Measurements from ENCODE around the gene NASP.
A peak's percentile ranks its signal among the peaks of the same experiment; 100 is the strongest.

The NASP gene

DNA sequence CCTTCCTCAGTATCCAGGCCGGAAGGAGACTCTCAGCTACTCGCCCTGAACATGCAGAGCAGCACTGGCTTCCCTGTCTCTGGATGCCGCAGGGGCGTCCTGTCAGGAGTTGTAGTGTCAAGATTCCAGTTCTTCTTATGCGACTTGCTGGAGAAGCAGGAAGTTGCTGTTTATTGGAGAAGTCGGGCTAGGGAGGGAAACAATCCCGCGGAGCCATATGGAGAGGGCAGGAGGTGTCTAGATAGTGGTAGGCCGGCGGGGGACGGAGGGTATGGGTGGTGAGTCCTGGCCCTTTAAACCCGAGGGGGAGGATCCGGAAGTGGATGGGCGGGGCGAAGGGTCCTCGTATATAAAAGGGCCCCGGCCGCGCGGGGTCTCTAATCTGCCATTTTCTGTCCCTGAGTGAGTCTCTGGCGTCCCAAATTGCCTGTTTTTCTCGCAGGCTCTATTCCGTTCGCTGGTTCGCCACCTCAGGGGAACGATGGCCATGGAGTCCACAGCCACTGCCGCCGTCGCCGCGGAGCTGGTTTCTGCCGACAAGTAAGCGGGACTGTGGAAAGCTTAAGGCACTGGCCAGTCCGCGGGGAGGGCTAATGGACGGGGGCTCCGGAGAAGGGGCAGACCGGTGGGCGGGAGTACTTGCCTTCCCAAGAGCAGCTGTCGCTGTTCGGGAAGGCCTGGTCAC lies at the start of gene NASP:
NASP (plus strand) TSS at position 376 of the 685 bp plus-strand sequence; CDS start at position 482, 106 bp downstream.
- H3K9ac ChIP-seq (ENCODE audit: low read depth in 1 of 2, low read length in 2 of 2) = peak within 1 kb of the TSS; percentile 83 to 92
- H3K27me3 ChIP-seq (ENCODE audit: control insufficient read depth in 1 of 2, insufficient read depth in 2 of 2, low read length in 2 of 2) = no peaks in the 10 kb centered on the region

GRCh38 chr1:45535988-45536766 lies 47.7 kb upstream of the NASP start:
- no peaks in the 10 kb centered on the region for H3K27me3 ChIP-seq (ENCODE audit: control insufficient read depth in 1 of 2, insufficient read depth in 2 of 2, low read length in 2 of 2)
- no peak overlapping the region for H3K27ac ChIP-seq (ENCODE audit: low read depth, low read length)
- no peaks in the 10 kb centered on the region for H3K36me3 ChIP-seq (ENCODE audit: control insufficient read depth in 1 of 2, insufficient read depth in 2 of 2, low read length in 2 of 2)
- no peak overlapping the region for H3K4me3 ChIP-seq (ENCODE audit: low read depth in 1 of 2, low read length in 2 of 2)
- no peaks in the 10 kb centered on the region for H3K4me1 ChIP-seq (ENCODE audit: control insufficient read depth in 1 of 2, insufficient read depth in 2 of 2, low read length in 2 of 2)
- no peak overlapping the region for H3K9ac ChIP-seq (ENCODE audit: low read depth in 1 of 2, low read length in 2 of 2)
- no peaks in the 10 kb centered on the region for H3K9me3 ChIP-seq (ENCODE audit: control insufficient read depth in 1 of 2, low read length in 2 of 2)

More for the DNA sequence above, at the start of gene NASP:
- no peaks in the 10 kb centered on the region for H3K9me3 ChIP-seq (ENCODE audit: control insufficient read depth in 1 of 2, low read length in 2 of 2)
- no peaks in the 10 kb centered on the region for H3K36me3 ChIP-seq (ENCODE audit: control insufficient read depth in 1 of 2, insufficient read depth in 2 of 2, low read length in 2 of 2)
- H3K27ac ChIP-seq (ENCODE audit: low read depth, low read length) = peak within 1 kb of the TSS; percentile 90
- peak within 1 kb of the TSS; percentile 100 for H3K4me3 ChIP-seq (ENCODE audit: low read depth in 1 of 2, low read length in 2 of 2)
- peaks cover 17 to 25% of the 10 kb centered on the region in 2 donors for H3K4me1 ChIP-seq (ENCODE audit: control insufficient read depth in 1 of 2, insufficient read depth in 2 of 2, low read length in 2 of 2)

- Histone ChIP-seq H3K27ac (ENCODE audit: low read depth, low read length) (no peak overlapping the region), H3K4me1 (ENCODE audit: control insufficient read depth in 1 of 2, insufficient read depth in 2 of 2, low read length in 2 of 2) (no peaks in the 10 kb centered on the region), H3K27me3 (ENCODE audit: control insufficient read depth in 1 of 2, insufficient read depth in 2 of 2, low read length in 2 of 2) (no peaks in the 10 kb centered on the region), H3K36me3 (ENCODE audit: control insufficient read depth in 1 of 2, insufficient read depth in 2 of 2, low read length in 2 of 2) (no peaks in the 10 kb centered on the region), H3K9me3 (ENCODE audit: control insufficient read depth in 1 of 2, low read length in 2 of 2) (no peaks in the 10 kb centered on the region), H3K9ac (ENCODE audit: low read depth in 1 of 2, low read length in 2 of 2) (no peak overlapping the region), H3K4me3 (ENCODE audit: low read depth in 1 of 2, low read length in 2 of 2) (no peak overlapping the region)
These were observed 47.0 kb upstream of the NASP start for GRCh38 chr1:45536886-45537285.

- Histone ChIP-seq H3K27ac (ENCODE audit: low read depth, low read length) (no peak overlapping the region), H3K4me3 (ENCODE audit: low read depth in 1 of 2, low read length in 2 of 2) (no peak overlapping the region), H3K9ac (ENCODE audit: low read depth in 1 of 2, low read length in 2 of 2) (no peak overlapping the region), H3K36me3 (ENCODE audit: control insufficient read depth in 1 of 2, insufficient read depth in 2 of 2, low read length in 2 of 2) (no peaks in the 10 kb centered on the region), H3K4me1 (ENCODE audit: control insufficient read depth in 1 of 2, insufficient read depth in 2 of 2, low read length in 2 of 2) (peaks cover 27 to 34% of the 10 kb centered on the region in 2 donors), H3K27me3 (ENCODE audit: control insufficient read depth in 1 of 2, insufficient read depth in 2 of 2, low read length in 2 of 2) (no peaks in the 10 kb centered on the region), H3K9me3 (ENCODE audit: control insufficient read depth in 1 of 2, low read length in 2 of 2) (no peaks in the 10 kb centered on the region)
These were observed 42.6 kb upstream of the NASP start for GRCh38 chr1:45541193-45541592.

- H3K9ac ChIP-seq (ENCODE audit: low read depth in 1 of 2, low read length in 2 of 2) = no peak overlapping the region
These were observed 41.2 kb upstream of the NASP start for GRCh38 chr1:45542591-45542990.

DNA sequence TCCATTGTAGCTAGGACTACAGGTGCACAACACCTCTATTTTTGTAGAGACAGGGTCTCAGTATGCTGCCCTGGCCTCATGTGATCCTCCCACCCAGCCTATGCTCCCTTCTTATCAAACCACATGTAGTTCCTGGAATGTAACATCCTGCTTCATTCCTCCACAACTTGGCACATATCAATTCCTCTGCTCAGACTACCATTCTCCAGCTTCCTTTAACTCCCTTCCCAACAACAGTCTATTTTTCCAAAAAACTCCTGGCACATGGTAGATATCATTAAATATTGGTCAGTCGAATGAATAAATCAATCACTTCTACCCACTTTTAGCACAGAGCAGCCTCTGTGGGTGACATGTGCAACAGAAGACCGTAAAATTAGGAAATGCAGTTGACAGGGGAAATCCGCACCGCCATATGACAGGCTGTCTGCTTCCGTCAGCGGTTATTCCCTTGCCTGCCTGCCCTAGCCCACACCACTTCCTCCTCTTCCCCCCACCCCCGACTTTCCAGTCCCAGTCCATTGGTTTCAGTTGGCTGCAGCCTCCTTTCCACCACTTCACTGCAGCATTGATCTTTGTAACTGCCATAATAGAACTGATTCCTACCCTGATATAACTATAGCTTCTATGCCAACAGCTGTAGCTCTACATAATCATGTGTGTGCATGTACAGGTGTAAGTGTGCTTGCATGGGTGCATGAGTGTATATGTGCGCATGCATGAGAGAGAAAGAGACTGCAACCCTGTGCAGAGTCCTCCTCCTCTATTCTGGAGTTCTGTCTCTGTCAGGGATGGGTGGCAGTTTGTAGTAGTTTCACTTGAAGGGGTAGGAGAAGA lies 40.0 kb upstream of the NASP start:
- Histone ChIP-seq H3K36me3 (ENCODE audit: control insufficient read depth in 1 of 2, insufficient read depth in 2 of 2, low read length in 2 of 2) (no peaks in the 10 kb centered on the region), H3K9ac (ENCODE audit: low read depth in 1 of 2, low read length in 2 of 2) (peak overlapping the region; percentile 1 to 37), H3K27me3 (ENCODE audit: control insufficient read depth in 1 of 2, insufficient read depth in 2 of 2, low read length in 2 of 2) (no peaks in the 10 kb centered on the region), H3K9me3 (ENCODE audit: control insufficient read depth in 1 of 2, low read length in 2 of 2) (no peaks in the 10 kb centered on the region), H3K4me1 (ENCODE audit: control insufficient read depth in 1 of 2, insufficient read depth in 2 of 2, low read length in 2 of 2) (peaks cover 27 to 34% of the 10 kb centered on the region in 2 donors), H3K27ac (ENCODE audit: low read depth, low read length) (peak overlapping the region; percentile 80), H3K4me3 (ENCODE audit: low read depth in 1 of 2, low read length in 2 of 2) (peak overlapping the region; percentile 21 to 44)

More at GRCh38 chr1:45542591-45542990, 41.2 kb upstream of the NASP start:
- H3K27ac ChIP-seq (ENCODE audit: low read depth, low read length) = peak overlapping the region; percentile 17
- peaks cover 27 to 34% of the 10 kb centered on the region in 2 donors for H3K4me1 ChIP-seq (ENCODE audit: control insufficient read depth in 1 of 2, insufficient read depth in 2 of 2, low read length in 2 of 2)
- no peaks in the 10 kb centered on the region for H3K36me3 ChIP-seq (ENCODE audit: control insufficient read depth in 1 of 2, insufficient read depth in 2 of 2, low read length in 2 of 2)
- no peak overlapping the region for H3K4me3 ChIP-seq (ENCODE audit: low read depth in 1 of 2, low read length in 2 of 2)
- H3K27me3 ChIP-seq (ENCODE audit: control insufficient read depth in 1 of 2, insufficient read depth in 2 of 2, low read length in 2 of 2) = no peaks in the 10 kb centered on the region
- no peaks in the 10 kb centered on the region for H3K9me3 ChIP-seq (ENCODE audit: control insufficient read depth in 1 of 2, low read length in 2 of 2)

GRCh38 chr1:45544530-45544929 lies 39.3 kb upstream of the NASP start:
- no peak overlapping the region for H3K9ac ChIP-seq (ENCODE audit: low read depth in 1 of 2, low read length in 2 of 2)
- H3K4me3 ChIP-seq (ENCODE audit: low read depth in 1 of 2, low read length in 2 of 2) = no peak overlapping the region
- no peaks in the 10 kb centered on the region for H3K27me3 ChIP-seq (ENCODE audit: control insufficient read depth in 1 of 2, insufficient read depth in 2 of 2, low read length in 2 of 2)
- no peaks in the 10 kb centered on the region for H3K36me3 ChIP-seq (ENCODE audit: control insufficient read depth in 1 of 2, insufficient read depth in 2 of 2, low read length in 2 of 2)
- H3K27ac ChIP-seq (ENCODE audit: low read depth, low read length) = peak overlapping the region; percentile 35
- H3K4me1 ChIP-seq (ENCODE audit: control insufficient read depth in 1 of 2, insufficient read depth in 2 of 2, low read length in 2 of 2) = peaks cover 27 to 34% of the 10 kb centered on the region in 2 donors
- no peaks in the 10 kb centered on the region for H3K9me3 ChIP-seq (ENCODE audit: control insufficient read depth in 1 of 2, low read length in 2 of 2)

DNA sequence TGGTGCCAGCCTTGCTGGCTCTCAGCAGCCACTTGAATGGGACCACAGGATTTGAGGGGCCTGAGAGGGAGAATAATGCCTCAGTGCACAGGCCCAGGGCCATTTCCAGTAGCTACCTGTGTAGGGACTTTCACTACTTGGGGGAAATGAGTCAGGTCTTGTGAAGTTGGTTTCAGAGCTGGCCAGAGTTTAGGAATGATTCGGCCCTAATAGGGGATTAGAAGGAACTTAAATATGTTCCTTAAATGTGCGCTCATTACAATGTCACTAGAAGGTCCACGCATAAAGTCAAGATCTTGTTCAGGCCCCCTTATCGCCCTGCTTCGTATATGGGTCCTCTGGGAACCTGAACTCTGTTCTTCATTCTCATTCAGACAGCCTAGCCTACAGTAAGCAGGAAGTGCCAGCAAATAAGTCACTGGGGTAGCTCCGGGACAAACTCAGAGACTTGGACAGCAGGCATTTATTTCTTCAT lies 38.8 kb upstream of the NASP start:
- Histone ChIP-seq H3K4me1 (ENCODE audit: control insufficient read depth in 1 of 2, insufficient read depth in 2 of 2, low read length in 2 of 2) (peaks cover 27 to 34% of the 10 kb centered on the region in 2 donors), H3K27me3 (ENCODE audit: control insufficient read depth in 1 of 2, insufficient read depth in 2 of 2, low read length in 2 of 2) (no peaks in the 10 kb centered on the region), H3K9ac (ENCODE audit: low read depth in 1 of 2, low read length in 2 of 2) (peak overlapping the region in 1 of 2 donors; percentile 43), H3K27ac (ENCODE audit: low read depth, low read length) (no peak overlapping the region), H3K4me3 (ENCODE audit: low read depth in 1 of 2, low read length in 2 of 2) (no peak overlapping the region), H3K36me3 (ENCODE audit: control insufficient read depth in 1 of 2, insufficient read depth in 2 of 2, low read length in 2 of 2) (no peaks in the 10 kb centered on the region), H3K9me3 (ENCODE audit: control insufficient read depth in 1 of 2, low read length in 2 of 2) (no peaks in the 10 kb centered on the region)

- Histone ChIP-seq H3K4me3 (ENCODE audit: low read depth in 1 of 2, low read length in 2 of 2) (no peak overlapping the region), H3K36me3 (ENCODE audit: control insufficient read depth in 1 of 2, insufficient read depth in 2 of 2, low read length in 2 of 2) (no peaks in the 10 kb centered on the region), H3K9me3 (ENCODE audit: control insufficient read depth in 1 of 2, low read length in 2 of 2) (no peaks in the 10 kb centered on the region), H3K27me3 (ENCODE audit: control insufficient read depth in 1 of 2, insufficient read depth in 2 of 2, low read length in 2 of 2) (no peaks in the 10 kb centered on the region), H3K27ac (ENCODE audit: low read depth, low read length) (no peak overlapping the region), H3K4me1 (ENCODE audit: control insufficient read depth in 1 of 2, insufficient read depth in 2 of 2, low read length in 2 of 2) (peaks cover 31 to 38% of the 10 kb centered on the region in 2 donors), H3K9ac (ENCODE audit: low read depth in 1 of 2, low read length in 2 of 2) (peak overlapping the region in 1 of 2 donors; percentile 43)
These were observed 38.1 kb upstream of the NASP start for GRCh38 chr1:45545553-45546310.
